GM12892 (cell line): ENCODE measurements around the gene GGACT.

Experiments
- POLR2A ChIP-seq: IDR thresholded peaks from 2 replicates; pipeline ENCODE4 v1.6.1; 2011; ENCODE audit warnings: low read depth, low read length, control low read depth
- POLR2AphosphoS5 ChIP-seq: IDR thresholded peaks from 2 replicates; pipeline ENCODE4 v1.6.1; 2011; ENCODE audit warnings: low read depth, low read length, control low read depth
- TAF1 ChIP-seq: IDR thresholded peaks from 2 replicates; pipeline ENCODE4 v1.6.1; 2011; ENCODE audit warnings: low read depth, mild to moderate bottlenecking, control low read depth, low read length, borderline replicate concordance

DNA sequence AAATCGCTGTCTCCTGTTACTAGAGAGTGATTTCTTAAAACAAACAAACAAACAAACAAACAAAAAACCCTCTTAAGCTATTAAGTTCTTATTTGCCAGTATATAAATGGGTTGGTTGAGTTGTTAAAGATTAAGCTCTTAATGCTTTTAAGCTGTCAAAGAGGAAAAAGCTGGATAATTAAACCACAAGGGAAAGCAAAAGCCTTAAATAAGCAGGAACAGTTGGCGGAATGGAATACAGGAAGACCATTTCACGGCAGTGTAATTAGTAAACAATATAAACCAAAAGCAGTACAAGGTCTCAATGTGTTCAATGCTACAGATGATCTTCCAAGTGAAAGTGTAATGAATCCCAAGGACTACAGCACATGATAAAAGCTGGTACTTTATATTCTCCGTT is 32.2 kb upstream of the GGACT start:
- no peak for TF ChIP-seq POLR2A
- no peak for TF ChIP-seq TAF1
- no peak for TF ChIP-seq POLR2AphosphoS5
